H1 (cell line): Measurements from ENCODE around the gene LY6G5B. TPM values are rescaled to one million over a fixed set of nuclear protein-coding genes. Genes with fewer than 3 reads are reported as not detected.
A peak's percentile ranks its signal among the peaks of the same experiment; 100 is the strongest.

Source experiments
- ASH2L ChIP-seq: fragments of 200-600, 300-600 bp; sonication (generic); IDR thresholded peaks from one replicate; pipeline ENCODE4 v1.7.1; 2017; ENCODE audit warnings: low read length
- CHD2 ChIP-seq: IDR thresholded peaks from 2 replicates; pipeline ENCODE4 v1.6.1; 2012; ENCODE audit warnings: low read length, improper control_type of control experiment
- EZH2 ChIP-seq: fragments of 200-600 bp; sonication (generic); IDR thresholded peaks from 2 replicates; pipeline ENCODE4 v1.7.1; 2012; ENCODE audit warnings: low read depth, mild to moderate bottlenecking, moderate library complexity, low read length, inconsistent platforms; ENCODE audit not compliant: severe bottlenecking
- HDAC2 ChIP-seq, 2 experiments: fragments of 300-600 bp in 1 of 2; sonication (generic) in 1 of 2; IDR thresholded peaks; 2 replicates each; pipeline ENCODE4 v1.6.1; 2011 to 2012; ENCODE audit warnings: low read depth in 2 of 2, low read length in 2 of 2, mild to moderate bottlenecking in 2 of 2, moderate library complexity in 2 of 2, borderline replicate concordance in 1 of 2, inconsistent platforms in 1 of 2
- HDAC6 ChIP-seq: IDR thresholded peaks from one replicate; pipeline ENCODE4 v1.7.1; 2012; ENCODE audit warnings: low read depth, mild to moderate bottlenecking, inconsistent platforms, low read length, moderate library complexity
- KDM4A ChIP-seq: IDR thresholded peaks from one replicate; pipeline ENCODE4 v1.7.1; 2012; ENCODE audit warnings: low read depth, mild to moderate bottlenecking, moderate library complexity, low read length, inconsistent platforms; ENCODE audit not compliant: severe bottlenecking
- MAFK ChIP-seq: IDR thresholded peaks from 2 replicates; pipeline ENCODE4 v1.6.1; 2012; ENCODE audit warnings: low read depth, mild to moderate bottlenecking, improper control_type of control experiment, low read length
- NANOG ChIP-seq: IDR thresholded peaks from 2 replicates; pipeline ENCODE4 v1.6.1; 2011; ENCODE audit warnings: low read length, low read depth, mild to moderate bottlenecking, inconsistent platforms; ENCODE audit not compliant: insufficient read depth, poor library complexity, severe bottlenecking
- RAD21 ChIP-seq, 2 experiments: IDR thresholded peaks in 1 of 2; conservative IDR thresholded peaks in 1 of 2; 2 replicates each; pipeline ENCODE4 v1.6.1; 2011; ENCODE audit warnings: low read depth in 2 of 2, low read length in 2 of 2, improper control_type of control experiment in 1 of 2, inconsistent platforms in 1 of 2, mild to moderate bottlenecking in 1 of 2, moderate library complexity in 1 of 2
- RFX5 ChIP-seq: IDR thresholded peaks from 2 replicates; pipeline ENCODE4 v1.6.1; 2011; ENCODE audit warnings: low read depth, low read length, improper control_type of control experiment, borderline replicate concordance
- SIN3A ChIP-seq, 2 experiments: IDR thresholded peaks in 1 of 2; conservative IDR thresholded peaks in 1 of 2; 2 replicates each; pipeline ENCODE4 v1.6.1; 2011 to 2012; ENCODE audit warnings: low read length in 2 of 2, improper control_type of control experiment in 1 of 2, low read depth in 1 of 2, mild to moderate bottlenecking in 1 of 2
- SIRT6 ChIP-seq: IDR thresholded peaks from one replicate; pipeline ENCODE4 v1.7.1; 2012; ENCODE audit warnings: low read length, inconsistent platforms
- SRF ChIP-seq: IDR thresholded peaks from 2 replicates; pipeline ENCODE4 v1.6.1; 2011; ENCODE audit warnings: mild to moderate bottlenecking, low read depth, low read length, moderate library complexity
- SUZ12 ChIP-seq: fragments of 200-600 bp; sonication (generic); IDR thresholded peaks from 2 replicates; pipeline ENCODE4 v1.6.1; 2012; ENCODE audit warnings: mild to moderate bottlenecking, inconsistent platforms, low read length, moderate library complexity, mixed read lengths
- TCF12 ChIP-seq: IDR thresholded peaks from 2 replicates; pipeline ENCODE4 v1.6.1; 2011; ENCODE audit warnings: low read depth, mild to moderate bottlenecking, low read length
- YY1 ChIP-seq: IDR thresholded peaks from 2 replicates; pipeline ENCODE4 v1.6.1; 2011; ENCODE audit warnings: low read depth, mild to moderate bottlenecking, low read length
- polyA plus RNA-seq, 7 experiments: library from polyadenylated mRNA; depleted of rRNA in 3 of 7; stranded (reverse) in 5 of 7; unstranded in 2 of 7; fragments of >200 nt in 5 of 7; fragments of 200-250 nt in 2 of 7; gene quantifications; 1 replicate in 5 of 7; 2 replicates in 1 of 7; 4 replicates in 1 of 7; pipeline versions ENCODE4 v1.2.1 to v1.2.3, GENCODE V29; 2011 to 2013; ENCODE audit warnings: missing spikeins in 2 of 7, mixed read lengths in 2 of 7
- total RNA-seq: library from RNA; stranded (reverse); fragmentation: NEBNext Ultra II Directional; extraction: Animal tissue kit (Norgen Biotek cat#: 25700); gene quantifications from 2 replicates; pipeline ENCODE4 v1.2.1, GENCODE V29; 2021
- TF ChIP-seq, protein P1 (sequence below): IDR thresholded peaks from 2 replicates; pipeline ENCODE4 v1.6.1; 2012; ENCODE audit warnings: inconsistent platforms

LY6G5B gene
- total and polyA plus RNA-seq, 2 of the 8 experiments (the other 6 are each of a cell fraction or from before 2014, with no cell fraction given), result 10.6 to 12.6 TPM

DNA sequence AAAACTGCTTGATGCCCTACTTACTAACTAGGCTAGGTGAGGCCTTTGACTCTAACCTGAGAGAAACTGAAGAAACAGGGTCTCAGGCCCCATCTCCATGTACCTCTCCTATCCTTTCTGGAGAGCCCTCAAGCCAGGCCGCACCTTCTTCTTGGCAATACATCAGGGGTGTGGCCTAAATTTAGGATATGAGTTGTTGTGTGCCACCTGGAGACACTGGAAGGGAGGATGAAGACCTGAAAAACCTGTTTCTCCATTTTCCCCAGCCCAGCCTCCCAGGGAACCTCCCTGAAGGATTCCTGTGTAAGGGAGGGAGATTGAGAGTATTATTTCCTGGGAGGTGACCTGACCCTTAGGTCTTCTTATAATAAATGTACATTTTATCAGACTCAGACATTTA is 48.5 kb downstream of the LY6G5B start (continued):
- TF ChIP-seq SIRT6, result no peak
- TF ChIP-seq CHD2, result no peak
- no peak for TF ChIP-seq KDM4A
- TF ChIP-seq SRF, result no peak
- no peak for TF ChIP-seq HDAC2 (IDR thresholded peaks at IDR 0.05; ENCODE audit: borderline replicate concordance in 1 of 2, low read depth in 2 of 2, low read length in 2 of 2)
- no peak for TF ChIP-seq NANOG
- 0 out of 2 replicates have a peak, but pooled peaks have one; percentile 22 for TF ChIP-seq TCF12
- TF ChIP-seq EZH2, result no peak
- TF ChIP-seq RAD21 (IDR thresholded peaks at IDR 0.05 in 1 of 2, conservative IDR thresholded peaks at IDR 0.05 in 1 of 2; ENCODE audit: low read depth in 2 of 2, low read length in 2 of 2), result no peak
- TF ChIP-seq ASH2L, result peak; percentile 43
- no peak for TF ChIP-seq MAFK
- TF ChIP-seq HDAC6, result no peak
- TF ChIP-seq SUZ12, result no peak
- TF ChIP-seq RFX5, result no peak
- TF ChIP-seq, protein P1, sequence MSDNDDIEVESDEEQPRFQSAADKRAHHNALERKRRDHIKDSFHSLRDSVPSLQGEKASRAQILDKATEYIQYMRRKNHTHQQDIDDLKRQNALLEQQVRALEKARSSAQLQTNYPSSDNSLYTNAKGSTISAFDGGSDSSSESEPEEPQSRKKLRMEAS, result no peak
- TF ChIP-seq YY1, result no peak
- TF ChIP-seq SIN3A (conservative IDR thresholded peaks at IDR 0.05 in 1 of 2, IDR thresholded peaks at IDR 0.05 in 1 of 2; ENCODE audit: low read depth in 1 of 2, low read length in 2 of 2), result no peak
